HG03521 (cell line): ENCODE data around the gene RAD9A.
A peak's percentile ranks its signal among the peaks of the same experiment; 100 is the strongest.

Experiments used
- ATAC-seq: cut with Tn5 transposase; IDR thresholded peaks from one replicate; pipeline ENCODE4 v1.9.1; 2021; ENCODE audit warnings: mild to moderate bottlenecking, moderate library complexity; ENCODE audit not compliant: unreplicated experiment

The RAD9A gene

DNA sequence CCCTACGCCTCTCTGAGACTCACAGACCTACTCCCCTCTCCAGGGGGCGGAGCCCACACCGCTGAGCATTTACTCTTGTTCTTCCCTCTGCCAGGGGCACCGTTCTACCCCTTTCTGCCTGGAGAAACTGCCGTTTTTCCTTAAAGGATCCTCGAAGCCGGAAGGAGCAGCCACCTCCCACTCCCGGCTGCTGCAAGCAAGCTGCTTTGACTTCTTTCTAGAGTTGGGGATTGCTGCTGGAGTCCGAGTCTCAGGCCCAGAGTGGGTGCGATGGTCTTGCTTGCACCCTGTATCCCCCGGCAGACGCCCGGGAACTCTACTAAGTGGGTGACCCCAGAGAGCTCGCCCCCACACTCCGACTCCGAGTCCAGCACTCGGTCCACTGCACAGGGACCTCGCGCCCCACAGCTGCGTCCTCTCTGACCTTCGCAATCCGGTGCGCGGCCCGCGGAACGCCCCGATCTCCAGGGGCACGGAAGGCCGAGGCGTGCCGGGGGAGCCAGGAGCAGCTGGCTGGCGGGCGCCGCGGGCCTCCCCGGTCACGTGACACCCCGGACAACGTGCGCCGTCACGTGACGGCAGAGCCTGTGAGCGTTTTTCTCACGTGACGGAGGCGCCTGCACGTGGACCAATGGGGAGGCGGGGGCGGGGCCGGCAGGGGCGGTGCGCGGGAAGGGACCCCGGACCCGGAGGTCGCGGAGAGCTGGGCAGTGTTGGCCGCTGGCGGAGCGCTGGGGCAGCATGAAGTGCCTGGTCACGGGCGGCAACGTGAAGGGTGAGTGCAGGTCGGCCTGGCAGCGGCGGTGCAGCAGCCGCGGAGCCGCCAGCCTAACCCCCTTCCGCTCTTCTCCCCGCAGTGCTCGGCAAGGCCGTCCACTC, at the start of gene RAD9A:
RAD9A (plus strand) TSS at position 683 of the 879 bp plus-strand sequence; CDS start at position 742, 59 bp downstream.
- peak; percentile 65 for ATAC-seq

- no peak for ATAC-seq
These were observed 47.5 kb upstream of the RAD9A start for GRCh38 chr11:67344264-67344663.

GRCh38 chr11:67345247-67345919, 46.4 kb upstream of the RAD9A start:
- ATAC-seq = no peak

- no peak for ATAC-seq
These were observed 45.6 kb upstream of the RAD9A start for GRCh38 chr11:67345920-67346819.

DNA sequence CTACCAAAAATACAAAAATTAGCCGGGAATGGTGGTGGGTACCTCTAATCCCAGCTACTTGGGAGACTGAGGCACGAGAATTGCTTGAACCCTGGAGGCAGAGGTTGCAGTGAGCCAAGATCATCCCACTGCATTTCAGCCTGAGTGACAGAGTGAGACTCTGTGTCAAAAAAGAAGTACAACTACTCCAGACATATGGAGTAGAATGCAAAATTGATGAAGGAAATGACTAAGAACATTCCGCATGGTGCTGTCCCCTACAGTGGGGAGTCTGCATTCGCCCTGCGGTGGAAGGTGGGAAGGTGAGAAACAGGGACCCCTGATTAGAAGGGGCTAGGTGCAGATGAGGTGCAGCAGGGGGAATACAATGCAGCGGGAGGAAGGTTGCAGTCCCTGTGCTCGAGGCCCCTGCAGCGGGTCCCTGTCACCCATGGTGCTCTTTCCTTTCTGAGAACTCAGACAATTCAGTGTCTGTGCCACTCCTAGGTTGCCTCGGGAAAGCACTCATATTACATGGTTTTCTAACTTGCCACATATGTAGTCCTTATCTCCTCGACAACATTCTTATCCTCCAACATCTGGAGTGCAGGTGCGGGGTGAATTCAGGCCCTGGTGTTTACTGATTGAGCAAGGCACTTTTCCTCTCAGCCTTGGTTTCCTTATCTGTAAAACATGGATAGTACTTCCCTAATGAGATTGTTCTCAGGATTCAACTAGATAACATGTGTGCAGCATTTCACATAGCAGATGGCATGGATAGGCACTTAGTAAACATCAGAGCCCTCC, 43.6 kb upstream of the RAD9A start:
- ATAC-seq = no peak

- ATAC-seq = no peak
These were observed 42.8 kb upstream of the RAD9A start for GRCh38 chr11:67349036-67349435.

GRCh38 chr11:67349457-67349856, 42.3 kb upstream of the RAD9A start:
- no peak for ATAC-seq

DNA sequence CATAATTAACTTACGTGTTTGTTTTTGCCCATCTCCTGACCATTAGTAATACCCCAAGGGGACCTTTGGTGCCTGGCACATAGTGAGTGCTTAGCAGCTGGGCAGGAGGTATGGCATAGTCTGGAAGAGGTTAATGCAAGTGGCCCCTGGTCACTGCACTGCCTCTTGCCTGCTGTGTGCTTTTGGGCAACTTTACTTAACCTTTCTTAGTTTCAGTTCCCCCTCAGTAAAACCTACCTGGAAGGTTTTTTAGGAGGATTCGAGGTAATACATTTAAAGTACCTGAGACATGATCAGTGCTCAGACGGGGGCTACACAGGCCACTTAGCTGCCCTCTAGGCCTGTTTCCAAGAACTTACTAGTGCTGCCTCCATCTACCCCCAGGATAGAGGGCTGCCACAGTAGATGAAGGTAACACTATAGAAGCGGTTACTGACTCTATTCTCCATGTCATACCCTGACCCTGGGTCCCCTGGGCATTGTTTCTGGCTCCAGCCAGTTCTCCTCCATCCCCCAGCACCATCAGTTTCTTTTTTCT, 41.8 kb upstream of the RAD9A start:
- ATAC-seq = no peak

- ATAC-seq = no peak
These were observed 40.3 kb upstream of the RAD9A start for GRCh38 chr11:67351275-67352005.

DNA sequence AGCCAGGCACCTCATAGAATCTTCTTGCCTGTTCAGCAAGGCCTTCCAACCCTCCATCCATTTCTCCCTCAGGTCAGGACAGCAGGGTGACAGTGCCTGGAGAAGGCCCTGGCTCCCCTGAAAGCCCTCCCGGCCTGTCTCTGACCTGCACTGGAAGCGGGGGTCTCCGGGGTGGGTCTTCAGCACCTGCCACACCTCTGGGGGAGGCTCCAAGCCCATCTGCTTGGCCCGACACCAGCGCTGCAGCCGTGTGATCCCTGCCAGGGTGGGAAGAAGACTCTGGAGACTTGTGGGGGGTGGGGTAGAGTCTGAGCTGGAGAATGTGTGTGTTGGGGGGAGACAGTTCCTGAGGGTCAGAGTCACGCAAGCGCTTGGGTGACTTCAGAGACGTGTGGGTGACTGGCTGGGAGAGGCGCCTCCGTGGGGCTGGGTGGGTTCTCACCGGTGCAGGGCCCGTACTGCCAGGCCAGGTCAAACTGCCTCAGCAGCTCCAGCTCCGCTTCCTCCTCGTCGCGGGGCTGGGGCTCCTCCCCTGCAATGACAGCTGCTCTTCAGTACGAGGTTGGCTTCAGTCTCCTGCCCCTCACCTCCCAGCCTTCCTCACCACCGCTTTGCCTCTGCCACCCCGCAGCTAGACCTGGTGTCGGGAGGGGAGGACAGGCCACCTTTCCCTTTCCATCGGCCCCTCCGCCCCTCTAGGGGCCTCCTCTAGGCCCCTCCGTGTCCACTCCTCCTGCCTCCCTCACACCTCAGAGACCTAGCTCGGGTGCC, 39.1 kb upstream of the RAD9A start:
- ATAC-seq = peak; percentile 13

GRCh38 chr11:67353317-67354074, 38.3 kb upstream of the RAD9A start, which contains the start of gene POLD4:
Gene POLD4 (minus strand): TSS chr11:67353546. CDS start chr11:67353399, 147 bp downstream.
- ATAC-seq = peak; percentile 83

GRCh38 chr11:67354075-67355022, 37.4 kb upstream of the RAD9A start:
- ATAC-seq = no peak

- no peak for ATAC-seq
These were observed 36.6 kb upstream of the RAD9A start for GRCh38 chr11:67355023-67355793.

GRCh38 chr11:67355794-67356386, 35.9 kb upstream of the RAD9A start:
- no peak for ATAC-seq

GRCh38 chr11:67356387-67356863, 35.4 kb upstream of the RAD9A start:
- ATAC-seq = no peak
